Colonic mucosa (tissue), 4 donors: Measurements from ENCODE around the gene GRIK4. TPM values are rescaled to one million over a fixed set of nuclear protein-coding genes. Genes with fewer than 3 reads are reported as not detected.

Experiments used
- DNase-seq: peaks from one replicate; pipeline ENCODE4 v3.0.0-alpha.2; 2020
- H3K27ac ChIP-seq: fragments of 200-600 bp; one replicate; pipeline ENCODE4 v1.8.0; 2021
- H3K27me3 ChIP-seq: fragments of 200-600 bp; one replicate; pipeline ENCODE4 v1.8.0; 2021
- H3K36me3 ChIP-seq: fragments of 200-600 bp; one replicate; pipeline ENCODE4 v1.8.0; 2021
- H3K4me1 ChIP-seq: fragments of 200-600 bp; one replicate; pipeline ENCODE4 v1.8.0; 2021; ENCODE audit warnings: mild to moderate bottlenecking
- H3K4me3 ChIP-seq: fragments of 200-600 bp; one replicate; pipeline ENCODE4 v1.8.0; 2021
- H3K9ac ChIP-seq, 2 donors: one replicate each; pipeline ENCODE4 v1.7.0; 2013; ENCODE audit warnings: control low read depth in 2 of 2, low read depth in 2 of 2, low read length in 2 of 2
- H3K9me3 ChIP-seq: fragments of 200-600 bp; one replicate; pipeline ENCODE4 v1.8.0; 2021
- CTCF ChIP-seq: fragments of 200-600 bp; IDR thresholded peaks from one replicate; pipeline ENCODE4 v1.8.0; 2022; ENCODE audit warnings: antibody characterized with exemption, mild to moderate bottlenecking
- intact Hi-C: fragments of 100-400 bp; cut with DNase I; formaldehyde crosslinking; loops from one replicate; pipeline ENCODE4 v1.14.1; 2022
- total RNA-seq, 2 donors: library from RNA; stranded (reverse); fragmentation: NEBNext Ultra II Directional in 1 of 2; extraction: Animal tissue kit (Norgen Biotek cat#: 25700) in 1 of 2; gene quantifications; one replicate each; pipeline ENCODE4 v1.2.1, GENCODE V29; 2021
- donor health status: healthy.
- donor health status: DM: no; HTN: no; CAD: no.
- donor health status: DM: no; HTN: no; CAD: no.

Gene GRIK4
- total RNA-seq, 2 donors from 2014 or later: 0.10 to 0.21 TPM

GRCh38 chr11:120514541-120515121 is 3.1 kb downstream of the GRIK4 start:
- Histone ChIP-seq H3K27me3 (peaks cover 30% of the 10 kb centered on the region), H3K4me3 (no peak overlapping the region), H3K4me1 (no peaks in the 10 kb centered on the region), H3K27ac (no peak overlapping the region), H3K9me3 (no peaks in the 10 kb centered on the region), H3K9ac (no peak overlapping the region), H3K36me3 (no peaks in the 10 kb centered on the region)
- TF ChIP-seq CTCF: no peak
- DNase-seq: no peak
- intact Hi-C loops: loop anchor here (10.0 kb wide), 2 partner anchors 290 to 680 kb away; no protein-coding TSS in a partner anchor

GRCh38 chr11:120515186-120515723 is 3.7 kb downstream of the GRIK4 start:
- Histone ChIP-seq H3K9ac (no peak overlapping the region), H3K4me1 (no peaks in the 10 kb centered on the region), H3K9me3 (no peaks in the 10 kb centered on the region), H3K27ac (no peak overlapping the region), H3K36me3 (no peaks in the 10 kb centered on the region), H3K27me3 (peaks cover 25% of the 10 kb centered on the region), H3K4me3 (no peak overlapping the region)
- no peak for DNase-seq
- TF ChIP-seq CTCF: no peak
- intact Hi-C loops: loop anchor here (10.0 kb wide), 2 partner anchors 290 to 680 kb away; no protein-coding TSS in a partner anchor

GRCh38 chr11:120516461-120517389 is 5.2 kb downstream of the GRIK4 start:
- no peaks in the 10 kb centered on the region for H3K36me3 ChIP-seq
- peaks cover 25% of the 10 kb centered on the region for H3K27me3 ChIP-seq
- no peaks in the 10 kb centered on the region for H3K9me3 ChIP-seq
- H3K4me3 ChIP-seq: no peak overlapping the region
- H3K27ac ChIP-seq: no peak overlapping the region
- DNase-seq: no peak
- intact Hi-C loops: loop anchor here (10.0 kb wide), 2 partner anchors 288 to 678 kb away; no protein-coding TSS in a partner anchor
- H3K4me1 ChIP-seq: no peaks in the 10 kb centered on the region
- TF ChIP-seq CTCF: no peak
- H3K9ac ChIP-seq: no peak overlapping the region

- Histone ChIP-seq H3K27ac (no peak overlapping the region), H3K9me3 (no peaks in the 10 kb centered on the region), H3K36me3 (no peaks in the 10 kb centered on the region), H3K4me1 (no peaks in the 10 kb centered on the region), H3K4me3 (no peak overlapping the region), H3K27me3 (peaks cover 27% of the 10 kb centered on the region), H3K9ac (no peak overlapping the region)
- TF ChIP-seq CTCF: no peak
- DNase-seq: no peak
- intact Hi-C loops: loop anchor here (10.0 kb wide), 2 partner anchors 287 to 677 kb away; no protein-coding TSS in a partner anchor
These were observed 5.8 kb downstream of the GRIK4 start for GRCh38 chr11:120517390-120517761.

GRCh38 chr11:120517801-120518291 is 6.3 kb downstream of the GRIK4 start:
- H3K27me3 ChIP-seq: peaks cover 29% of the 10 kb centered on the region

More at GRCh38 chr11:120517801-120518291, 6.3 kb downstream of the GRIK4 start:
- Histone ChIP-seq H3K36me3 (no peaks in the 10 kb centered on the region), H3K4me1 (no peaks in the 10 kb centered on the region), H3K9ac (no peak overlapping the region), H3K9me3 (no peaks in the 10 kb centered on the region), H3K27ac (no peak overlapping the region), H3K4me3 (no peak overlapping the region)
- TF ChIP-seq CTCF: no peak
- no peak for DNase-seq
- intact Hi-C loops: loop anchor here (10.0 kb wide), 2 partner anchors 287 to 677 kb away; no protein-coding TSS in a partner anchor
